ENCODE results near the gene SMPD1. TPM values are rescaled to one million over a fixed set of nuclear protein-coding genes. Genes with fewer than 3 reads are reported as not detected.

Gene SMPD1
- total RNA-seq, 2 donors from 2014 or later = 50.8 to 136 TPM

- DNase-seq = no peak
- no peak for ATAC-seq
- intact Hi-C loops (cut with DNase I, micrococcal nuclease) = loop anchor here in 1 of 2 donors (10.0 kb wide), 1 partner anchor 56 kb away; no protein-coding TSS in a partner anchor
These were observed 50.7 kb downstream of the SMPD1 start, which contains the start of gene HPX for GRCh38 chr11:6440906-6441358. HPX (minus strand) TSS chr11:6440987; CDS start chr11:6440963, 24 bp downstream.

GRCh38 chr11:6442441-6442840, 52.2 kb downstream of the SMPD1 start:
- intact Hi-C loops (cut with DNase I, micrococcal nuclease) = loop anchor here (2.0 to 10.0 kb wide), 2 partner anchors 58 to 64 kb away; no protein-coding TSS in a partner anchor
- ATAC-seq (no peak), DNase-seq (no peak)

GRCh38 chr11:6443269-6444003, 53.2 kb downstream of the SMPD1 start:
- peak in 1 of 2 donors; percentile 61 for DNase-seq
- intact Hi-C loops (cut with DNase I, micrococcal nuclease) = loop anchor here (2.0 to 10.0 kb wide), 2 partner anchors 59 to 65 kb away; no protein-coding TSS in a partner anchor
- ATAC-seq = peak; percentile 82

Other genes starting within 250 kb of the SMPD1 start
- not detected for gene OR52B2, start 220.1 kb upstream of the SMPD1 start, total RNA-seq
- gene OR52W1, start 191.2 kb upstream of the SMPD1 start, total RNA-seq = not detected
- not detected for gene C11orf42, start 184.9 kb upstream of the SMPD1 start, total RNA-seq
- gene FHIP1B, start 155.8 kb upstream of the SMPD1 start, total RNA-seq = 100 to 1,000 TPM in 1 of 2 donors, 10 to 100 TPM in 1; 93.2 to 103 TPM
- under 1 TPM in 1 of 2 donors, not detected in 1; 0.14 TPM for gene CNGA4, start 151.4 kb upstream of the SMPD1 start, total RNA-seq
- gene CCKBR, start 130.6 kb upstream of the SMPD1 start, total RNA-seq = not detected
- 10 to 100 TPM in 1 of 2 donors, 1 to 10 TPM in 1; 4.6 to 22.4 TPM for gene CAVIN3, start 70.0 kb upstream of the SMPD1 start, total RNA-seq
- gene APBB1, start 28.6 kb downstream of the SMPD1 start, total RNA-seq = 10 to 100 TPM in 1 of 2 donors, 1 to 10 TPM in 1; 5.2 to 11.2 TPM
- 1 to 10 TPM; 2.4 to 2.5 TPM for gene HPX, start 50.5 kb downstream of the SMPD1 start, total RNA-seq
- gene TRIM3, start 83.5 kb downstream of the SMPD1 start, total RNA-seq = 10 to 100 TPM; 37.6 to 49.3 TPM
- gene ARFIP2, start 90.9 kb downstream of the SMPD1 start, total RNA-seq = 10 to 100 TPM; 70.2 to 85.6 TPM
- 10 to 100 TPM; 47.8 to 48.6 TPM for gene TIMM10B, start 91.0 kb downstream of the SMPD1 start, total RNA-seq
- gene DNHD1, start 106.8 kb downstream of the SMPD1 start, total RNA-seq = 10 to 100 TPM; 11.8 to 18.9 TPM
- gene RRP8, start 213.1 kb downstream of the SMPD1 start, total RNA-seq = 10 to 100 TPM; 16.5 to 16.8 TPM
- gene ILK, start 213.3 kb downstream of the SMPD1 start, total RNA-seq = 100 to 1,000 TPM in 1 of 2 donors, 10 to 100 TPM in 1; 92.7 to 149 TPM
- 100 to 1,000 TPM; 113 to 146 TPM for gene TAF10, start 221.7 kb downstream of the SMPD1 start, total RNA-seq
- gene TPP1, start 228.9 kb downstream of the SMPD1 start, total RNA-seq = 100 to 1,000 TPM in 1 of 2 donors, 10 to 100 TPM in 1; 71.7 to 105 TPM